ENCODE measurements around the gene CA12. TPM values are rescaled to one million over a fixed set of nuclear protein-coding genes. Genes with fewer than 3 reads are reported as not detected.

Gene CA12
- total and polyA plus RNA-seq, 10 of the 15 experiments (the other 5 are each of a cell fraction or from before 2014, with no cell fraction given), result 0.03 to 0.10 TPM; not detected in 8

DNA sequence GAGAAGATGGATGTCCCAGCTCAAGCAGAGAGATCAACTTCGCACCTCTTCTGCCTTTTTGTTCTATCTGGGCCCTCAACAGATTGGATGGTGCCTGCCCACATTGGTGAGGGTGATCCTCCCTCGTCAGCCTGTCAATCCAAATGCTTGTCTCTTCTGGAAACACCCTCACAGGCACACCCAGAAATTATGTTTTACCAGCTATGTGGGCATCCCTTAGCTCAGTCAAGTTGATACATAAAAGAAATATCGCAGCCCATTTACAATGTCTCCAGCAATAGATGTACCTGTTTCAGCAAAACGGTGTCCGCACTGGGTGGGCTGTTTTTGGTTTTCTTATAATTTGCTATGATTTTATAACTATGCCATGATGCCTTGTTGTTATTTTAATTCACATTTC lies 27.5 kb upstream of the CA12 start:
- H3K27ac ChIP-seq (ENCODE audit: control insufficient read depth, insufficient read depth), result no peak overlapping the region
- in situ Hi-C loops (cut with MboI) (loop anchor here (5.0 kb wide), 1 partner anchor 362 kb away; no protein-coding TSS in a partner anchor), intact Hi-C loops (cut with micrococcal nuclease; ENCODE audit: unreplicated experiment) (loop anchor here (10.0 kb wide), 1 partner anchor 254 kb away; the partner anchor contains the start of gene RPS27L)
- no peak overlapping the region for H2AFZ ChIP-seq (ENCODE audit: control insufficient read depth, low read depth, low read length)
- RAD21 ChIA-PET (ENCODE audit: unreplicated experiment), result interaction anchor here (1.0 to 1.2 kb wide), 2 partner anchors 118 to 187 kb away, joined by 3 to 4 read pairs; no protein-coding TSS in a partner anchor
- POLR2A ChIA-PET, result no interaction called here
- no peak overlapping the region for H3K4me3 ChIP-seq
- no peaks in the 10 kb centered on the region for H3K4me1 ChIP-seq (ENCODE audit: control insufficient read depth, insufficient read depth, low read length)
- FAIRE-seq (no peak), ATAC-seq (no peak), DNase-seq (ENCODE audit: low read depth, low spot score) (no peak)
- H3K27me3 ChIP-seq (replicated peaks in 1 of 2; ENCODE audit: control insufficient read depth in 2 of 2, insufficient read depth in 2 of 2, low read length in 1 of 2), result no peaks in the 10 kb centered on the region
- SMC1A ChIA-PET (ENCODE audit: uncharacterized antibody, unreplicated experiment), result interaction anchor here (0.9 to 1.4 kb wide), 4 partner anchors 21 to 134 kb away, joined by 3 to 4 read pairs (median 3); no protein-coding TSS in a partner anchor
- no peak for TF ChIP-seq MEF2A (IDR thresholded peaks at IDR 0.05; ENCODE audit: insufficient read depth, low read depth, low read length)
- no peak for TF ChIP-seq TCF12 (IDR thresholded peaks at IDR 0.05; ENCODE audit: low read depth, low read length)
- no peak for TF ChIP-seq KAT2A (conservative IDR thresholded peaks at IDR 0.05; ENCODE audit: control insufficient read depth, low read depth, low read length)
- TF ChIP-seq, protein P1, sequence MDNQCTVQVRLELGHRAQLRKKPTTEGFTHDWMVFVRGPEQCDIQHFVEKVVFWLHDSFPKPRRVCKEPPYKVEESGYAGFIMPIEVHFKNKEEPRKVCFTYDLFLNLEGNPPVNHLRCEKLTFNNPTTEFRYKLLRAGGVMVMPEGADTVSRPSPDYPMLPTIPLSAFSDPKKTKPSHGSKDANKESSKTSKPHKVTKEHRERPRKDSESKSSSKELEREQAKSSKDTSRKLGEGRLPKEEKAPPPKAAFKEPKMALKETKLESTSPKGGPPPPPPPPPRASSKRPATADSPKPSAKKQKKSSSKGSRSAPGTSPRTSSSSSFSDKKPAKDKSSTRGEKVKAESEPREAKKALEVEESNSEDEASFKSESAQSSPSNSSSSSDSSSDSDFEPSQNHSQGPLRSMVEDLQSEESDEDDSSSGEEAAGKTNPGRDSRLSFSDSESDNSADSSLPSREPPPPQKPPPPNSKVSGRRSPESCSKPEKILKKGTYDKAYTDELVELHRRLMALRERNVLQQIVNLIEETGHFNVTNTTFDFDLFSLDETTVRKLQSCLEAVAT (IDR thresholded peaks at IDR 0.05), result no peak
- TF ChIP-seq, protein P2, sequence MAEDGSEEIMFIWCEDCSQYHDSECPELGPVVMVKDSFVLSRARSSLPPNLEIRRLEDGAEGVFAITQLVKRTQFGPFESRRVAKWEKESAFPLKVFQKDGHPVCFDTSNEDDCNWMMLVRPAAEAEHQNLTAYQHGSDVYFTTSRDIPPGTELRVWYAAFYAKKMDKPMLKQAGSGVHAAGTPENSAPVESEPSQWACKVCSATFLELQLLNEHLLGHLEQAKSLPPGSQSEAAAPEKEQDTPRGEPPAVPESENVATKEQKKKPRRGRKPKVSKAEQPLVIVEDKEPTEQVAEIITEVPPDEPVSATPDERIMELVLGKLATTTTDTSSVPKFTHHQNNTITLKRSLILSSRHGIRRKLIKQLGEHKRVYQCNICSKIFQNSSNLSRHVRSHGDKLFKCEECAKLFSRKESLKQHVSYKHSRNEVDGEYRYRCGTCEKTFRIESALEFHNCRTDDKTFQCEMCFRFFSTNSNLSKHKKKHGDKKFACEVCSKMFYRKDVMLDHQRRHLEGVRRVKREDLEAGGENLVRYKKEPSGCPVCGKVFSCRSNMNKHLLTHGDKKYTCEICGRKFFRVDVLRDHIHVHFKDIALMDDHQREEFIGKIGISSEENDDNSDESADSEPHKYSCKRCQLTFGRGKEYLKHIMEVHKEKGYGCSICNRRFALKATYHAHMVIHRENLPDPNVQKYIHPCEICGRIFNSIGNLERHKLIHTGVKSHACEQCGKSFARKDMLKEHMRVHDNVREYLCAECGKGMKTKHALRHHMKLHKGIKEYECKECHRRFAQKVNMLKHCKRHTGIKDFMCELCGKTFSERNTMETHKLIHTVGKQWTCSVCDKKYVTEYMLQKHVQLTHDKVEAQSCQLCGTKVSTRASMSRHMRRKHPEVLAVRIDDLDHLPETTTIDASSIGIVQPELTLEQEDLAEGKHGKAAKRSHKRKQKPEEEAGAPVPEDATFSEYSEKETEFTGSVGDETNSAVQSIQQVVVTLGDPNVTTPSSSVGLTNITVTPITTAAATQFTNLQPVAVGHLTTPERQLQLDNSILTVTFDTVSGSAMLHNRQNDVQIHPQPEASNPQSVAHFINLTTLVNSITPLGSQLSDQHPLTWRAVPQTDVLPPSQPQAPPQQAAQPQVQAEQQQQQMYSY (CRISPR knock-in tag; IDR thresholded peaks at IDR 0.05), result no peak
- TF ChIP-seq POLR2A (IDR thresholded peaks at IDR 0.05; ENCODE audit: low read depth, low read length), result no peak
- 71% methylated on average over 5 of the region's 5 CpGs for WGBS (ENCODE audit: insufficient coverage, insufficient replicate concordance, low lambda C conversion rate, missing lambda C conversion rate)
- no peaks in the 10 kb centered on the region for H3K9me3 ChIP-seq (replicated peaks; ENCODE audit: control insufficient read depth, insufficient read depth, low read length)
- no peak overlapping the region for H3K9ac ChIP-seq (ENCODE audit: control insufficient read depth, insufficient read depth, low read length)
- CTCF ChIA-PET, result interaction anchor here (0.7 to 0.8 kb wide), 2 partner anchors 20 to 166 kb away, joined by 3 read pairs; no protein-coding TSS in a partner anchor
- H3K36me3 ChIP-seq (ENCODE audit: control insufficient read depth in 2 of 2, insufficient read depth in 2 of 2, low read length in 1 of 2), result no peaks in the 10 kb centered on the region
- no peaks in the 10 kb centered on the region for H4K20me1 ChIP-seq (ENCODE audit: control insufficient read depth, insufficient read depth)
- no peaks in the 10 kb centered on the region for H3K79me2 ChIP-seq (ENCODE audit: control insufficient read depth, insufficient read depth, low read length)
- no TSS peak for BruUV-seq (replicated peaks)
- no peak overlapping the region for H3K4me2 ChIP-seq (ENCODE audit: control insufficient read depth, insufficient read depth)
